ENCODE measurements around the gene SPRN.
"Not testable (repeated sequence)": the region's sequence is repeated elsewhere in the genome, so short reads cannot be mapped to it uniquely, and the experiment has no call there.

DNA sequence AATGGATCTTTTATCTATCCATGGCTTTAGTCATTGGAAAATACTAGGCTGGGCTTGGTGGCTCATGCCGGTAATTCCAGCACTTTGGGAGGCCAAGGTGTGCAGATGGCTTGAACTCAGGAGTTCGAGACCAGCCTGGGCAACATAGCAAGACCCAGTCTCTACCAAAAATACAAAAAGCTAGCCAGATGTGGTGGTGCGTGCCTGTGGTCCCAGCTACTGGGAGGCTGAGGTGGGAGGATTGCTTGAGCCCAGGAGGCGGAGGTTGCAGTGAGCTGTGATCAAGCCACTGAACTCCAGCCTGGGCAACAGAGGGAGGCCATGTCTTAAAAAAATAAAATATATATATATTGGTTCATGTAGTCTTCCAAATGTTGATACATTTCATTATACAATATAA, 37.5 kb downstream of the SPRN start:
- TF ChIP-seq, protein P1, sequence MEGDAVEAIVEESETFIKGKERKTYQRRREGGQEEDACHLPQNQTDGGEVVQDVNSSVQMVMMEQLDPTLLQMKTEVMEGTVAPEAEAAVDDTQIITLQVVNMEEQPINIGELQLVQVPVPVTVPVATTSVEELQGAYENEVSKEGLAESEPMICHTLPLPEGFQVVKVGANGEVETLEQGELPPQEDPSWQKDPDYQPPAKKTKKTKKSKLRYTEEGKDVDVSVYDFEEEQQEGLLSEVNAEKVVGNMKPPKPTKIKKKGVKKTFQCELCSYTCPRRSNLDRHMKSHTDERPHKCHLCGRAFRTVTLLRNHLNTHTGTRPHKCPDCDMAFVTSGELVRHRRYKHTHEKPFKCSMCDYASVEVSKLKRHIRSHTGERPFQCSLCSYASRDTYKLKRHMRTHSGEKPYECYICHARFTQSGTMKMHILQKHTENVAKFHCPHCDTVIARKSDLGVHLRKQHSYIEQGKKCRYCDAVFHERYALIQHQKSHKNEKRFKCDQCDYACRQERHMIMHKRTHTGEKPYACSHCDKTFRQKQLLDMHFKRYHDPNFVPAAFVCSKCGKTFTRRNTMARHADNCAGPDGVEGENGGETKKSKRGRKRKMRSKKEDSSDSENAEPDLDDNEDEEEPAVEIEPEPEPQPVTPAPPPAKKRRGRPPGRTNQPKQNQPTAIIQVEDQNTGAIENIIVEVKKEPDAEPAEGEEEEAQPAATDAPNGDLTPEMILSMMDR (IDR thresholded peaks at IDR 0.05): not testable (repeated sequence)
- TF ChIP-seq KAT7 (CRISPR knock-in tag; IDR thresholded peaks at IDR 0.05; ENCODE audit: borderline replicate concordance); ZNF138 (CRISPR knock-in tag; conservative IDR thresholded peaks at IDR 0.05); IRF2 (CRISPR knock-in tag; IDR thresholded peaks at IDR 0.05; ENCODE audit: borderline replicate concordance, low read depth): not testable (repeated sequence)
- TF ChIP-seq, protein P2, sequence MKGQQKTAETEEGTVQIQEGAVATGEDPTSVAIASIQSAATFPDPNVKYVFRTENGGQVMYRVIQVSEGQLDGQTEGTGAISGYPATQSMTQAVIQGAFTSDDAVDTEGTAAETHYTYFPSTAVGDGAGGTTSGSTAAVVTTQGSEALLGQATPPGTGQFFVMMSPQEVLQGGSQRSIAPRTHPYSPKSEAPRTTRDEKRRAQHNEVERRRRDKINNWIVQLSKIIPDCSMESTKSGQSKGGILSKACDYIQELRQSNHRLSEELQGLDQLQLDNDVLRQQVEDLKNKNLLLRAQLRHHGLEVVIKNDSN (CRISPR knock-in tag; IDR thresholded peaks at IDR 0.05): not testable (repeated sequence)
- TF ChIP-seq, protein P3, sequence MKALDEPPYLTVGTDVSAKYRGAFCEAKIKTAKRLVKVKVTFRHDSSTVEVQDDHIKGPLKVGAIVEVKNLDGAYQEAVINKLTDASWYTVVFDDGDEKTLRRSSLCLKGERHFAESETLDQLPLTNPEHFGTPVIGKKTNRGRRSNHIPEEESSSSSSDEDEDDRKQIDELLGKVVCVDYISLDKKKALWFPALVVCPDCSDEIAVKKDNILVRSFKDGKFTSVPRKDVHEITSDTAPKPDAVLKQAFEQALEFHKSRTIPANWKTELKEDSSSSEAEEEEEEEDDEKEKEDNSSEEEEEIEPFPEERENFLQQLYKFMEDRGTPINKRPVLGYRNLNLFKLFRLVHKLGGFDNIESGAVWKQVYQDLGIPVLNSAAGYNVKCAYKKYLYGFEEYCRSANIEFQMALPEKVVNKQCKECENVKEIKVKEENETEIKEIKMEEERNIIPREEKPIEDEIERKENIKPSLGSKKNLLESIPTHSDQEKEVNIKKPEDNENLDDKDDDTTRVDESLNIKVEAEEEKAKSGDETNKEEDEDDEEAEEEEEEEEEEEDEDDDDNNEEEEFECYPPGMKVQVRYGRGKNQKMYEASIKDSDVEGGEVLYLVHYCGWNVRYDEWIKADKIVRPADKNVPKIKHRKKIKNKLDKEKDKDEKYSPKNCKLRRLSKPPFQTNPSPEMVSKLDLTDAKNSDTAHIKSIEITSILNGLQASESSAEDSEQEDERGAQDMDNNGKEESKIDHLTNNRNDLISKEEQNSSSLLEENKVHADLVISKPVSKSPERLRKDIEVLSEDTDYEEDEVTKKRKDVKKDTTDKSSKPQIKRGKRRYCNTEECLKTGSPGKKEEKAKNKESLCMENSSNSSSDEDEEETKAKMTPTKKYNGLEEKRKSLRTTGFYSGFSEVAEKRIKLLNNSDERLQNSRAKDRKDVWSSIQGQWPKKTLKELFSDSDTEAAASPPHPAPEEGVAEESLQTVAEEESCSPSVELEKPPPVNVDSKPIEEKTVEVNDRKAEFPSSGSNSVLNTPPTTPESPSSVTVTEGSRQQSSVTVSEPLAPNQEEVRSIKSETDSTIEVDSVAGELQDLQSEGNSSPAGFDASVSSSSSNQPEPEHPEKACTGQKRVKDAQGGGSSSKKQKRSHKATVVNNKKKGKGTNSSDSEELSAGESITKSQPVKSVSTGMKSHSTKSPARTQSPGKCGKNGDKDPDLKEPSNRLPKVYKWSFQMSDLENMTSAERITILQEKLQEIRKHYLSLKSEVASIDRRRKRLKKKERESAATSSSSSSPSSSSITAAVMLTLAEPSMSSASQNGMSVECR (CRISPR knock-in tag; IDR thresholded peaks at IDR 0.05; ENCODE audit: borderline replicate concordance): not testable (repeated sequence)

Data from WTC11 (cell line).